OCI-LY1 (cell line): ENCODE data around the gene KCNG4.

Experiments used
- CTCF ChIP-seq: fragments of 200-600 bp; sonication (generic), shearing (Covaris generic); IDR thresholded peaks from 2 replicates; pipeline ENCODE4 v1.5.1; 2017; ENCODE audit warnings: mild to moderate bottlenecking, antibody characterized with exemption, low read length, moderate library complexity, mixed read lengths
- EZH2 ChIP-seq: fragments of 200-600 bp; sonication (generic), shearing (Covaris generic); IDR thresholded peaks from 2 replicates; pipeline ENCODE4 v1.8.0; 2017; ENCODE audit warnings: borderline replicate concordance, mixed run types, mild to moderate bottlenecking, antibody characterized with exemption, low read length, moderate library complexity, mixed read lengths

GRCh38 chr16:84272740-84273320 lies 33.0 kb upstream of the KCNG4 start:
- no peak for TF ChIP-seq CTCF
- no peak for TF ChIP-seq EZH2
